Liver (tissue), 3 donors: Measurements from ENCODE around the gene GAB2.

Experiments
- ATF3 ChIP-seq: IDR thresholded peaks from 2 replicates; pipeline ENCODE4 v1.6.1; 2016; ENCODE audit warnings: antibody characterized with exemption
- CTCF ChIP-seq: fragments of 150-350 bp; IDR thresholded peaks from 2 replicates; pipeline ENCODE4 v1.5.1; 2017; ENCODE audit warnings: improper control_type of control experiment, low read depth, low read length; ENCODE audit not compliant: missing input control
- GABPA ChIP-seq, 2 donors: IDR thresholded peaks in 1 of 2; conservative IDR thresholded peaks in 1 of 2; 2 replicates each; pipeline ENCODE4 v1.6.1; 2016; ENCODE audit warnings: antibody characterized with exemption in 2 of 2, mild to moderate bottlenecking in 1 of 2, moderate library complexity in 1 of 2
- JUND ChIP-seq, 2 donors: IDR thresholded peaks; 2 replicates each; pipeline ENCODE4 v1.6.1; 2016; ENCODE audit warnings: antibody characterized with exemption in 2 of 2
- RAD21 ChIP-seq, 2 donors: IDR thresholded peaks; 2 replicates each; pipeline ENCODE4 v1.6.1; 2016; ENCODE audit warnings: antibody characterized with exemption in 2 of 2, mild to moderate bottlenecking in 2 of 2
- SP1 ChIP-seq: IDR thresholded peaks from 2 replicates; pipeline ENCODE4 v1.6.1; 2018; ENCODE audit warnings: antibody characterized with exemption, mild to moderate bottlenecking
- YY1 ChIP-seq: IDR thresholded peaks from 2 replicates; pipeline ENCODE4 v1.6.1; 2016; ENCODE audit warnings: antibody characterized with exemption, mild to moderate bottlenecking
- donor health status: healthy.
- donor health status: healthy.

GRCh38 chr11:78426845-78427244, 9.2 kb upstream of the GAB2 start:
- TF ChIP-seq CTCF (no peak), ATF3 (no peak), GABPA (IDR thresholded peaks at IDR 0.05 in 1 of 2, conservative IDR thresholded peaks at IDR 0.05 in 1 of 2) (no peak), RAD21 (IDR thresholded peaks at IDR 0.05) (no peak), YY1 (no peak), JUND (IDR thresholded peaks at IDR 0.05) (no peak), SP1 (no peak)
